Omental fat pad (tissue), 4 donors: ENCODE measurements around the gene MARCHF3. TPM values are rescaled to one million over a fixed set of nuclear protein-coding genes. Genes with fewer than 3 reads are reported as not detected.

Experiments
- ATAC-seq: fragments of 150-250 bp; one replicate; pipeline ENCODE4 v1.9.1; 2016; ENCODE audit warnings: mild to moderate bottlenecking, moderate library complexity; ENCODE audit not compliant: low FRiP score
- DNase-seq: peaks from one replicate; pipeline ENCODE4 v3.0.0-alpha.2; 2019; ENCODE audit warnings: low spot score
- CTCF ChIP-seq, 3 donors: fragments of 450-650 bp; IDR thresholded peaks; one replicate each; pipeline ENCODE4 v1.5.1; 2016 to 2017; ENCODE audit warnings: antibody characterized with exemption in 3 of 3, mild to moderate bottlenecking in 3 of 3, moderate library complexity in 2 of 3
- total RNA-seq, 4 donors: library from RNA; depleted of rRNA; stranded (reverse); fragments of >200 nt; gene quantifications; one replicate each; pipeline ENCODE4 v1.1.0, GENCODE V29; 2016

The MARCHF3 gene
- total RNA-seq, 4 donors from 2014 or later, result 7.4 to 72.7 (median 16.2) TPM

GRCh38 chr5:126875303-126875785 lies 155.0 kb downstream of the MARCHF3 start:
- no peak for DNase-seq
- no peak for ATAC-seq
- TF ChIP-seq CTCF (IDR thresholded peaks at IDR 0.05), result no peak

GRCh38 chr5:126872561-126873354 lies 157.6 kb downstream of the MARCHF3 start:
- TF ChIP-seq CTCF (IDR thresholded peaks at IDR 0.05), result no peak
- ATAC-seq (no peak), DNase-seq (no peak)

- ATAC-seq (no peak), DNase-seq (no peak)
- no peak for TF ChIP-seq CTCF (IDR thresholded peaks at IDR 0.05)
These were observed 158.9 kb downstream of the MARCHF3 start for GRCh38 chr5:126871441-126871840.

GRCh38 chr5:126869005-126869451 lies 161.3 kb downstream of the MARCHF3 start:
- DNase-seq (no peak), ATAC-seq (peak; percentile 68)
- TF ChIP-seq CTCF (IDR thresholded peaks at IDR 0.05), result no peak

- DNase-seq (no peak), ATAC-seq (no peak)
- TF ChIP-seq CTCF (IDR thresholded peaks at IDR 0.05), result no peak
These were observed 161.9 kb downstream of the MARCHF3 start for GRCh38 chr5:126868338-126869004.

- TF ChIP-seq CTCF (IDR thresholded peaks at IDR 0.05), result no peak
- DNase-seq (no peak), ATAC-seq (no peak)
These were observed 163.3 kb downstream of the MARCHF3 start for GRCh38 chr5:126866851-126867636.
